B cell (primary cell): ENCODE results near the gene TRAF3. TPM values are rescaled to one million over a fixed set of nuclear protein-coding genes. Genes with fewer than 3 reads are reported as not detected.

Experiments
- ATAC-seq: fragments of 200-7000 bp; cut with Tn5 transposase; one replicate; pipeline ENCODE4 v1.10.0; 2021; ENCODE audit warnings: low read depth, mild to moderate bottlenecking, moderate number of reproducible peaks, moderate library complexity
- CTCF ChIA-PET: fragments of 350-600 bp; sonication (Branson Sonifier 250); formaldehyde crosslinking; loops from one replicate; lab custom pipeline; 2021; ENCODE audit warnings: antibody characterized with exemption, inconsistent platforms; lab: Charles Lee
- POLR2A ChIA-PET: fragments of 350-600 bp; sonication (Branson Sonifier 250); formaldehyde crosslinking; loops from one replicate; lab custom pipeline; 2021; ENCODE audit warnings: antibody characterized with exemption; lab: Charles Lee
- DNase-seq: peaks from one replicate; pipeline ENCODE4 v3.0.0; 2013
- H2AFZ ChIP-seq: 2 replicates; pipeline ENCODE4 v1.6.1; 2012; ENCODE audit warnings: mild to moderate bottlenecking, low read depth, low read length; ENCODE audit not compliant: insufficient read depth, poor library complexity, severe bottlenecking
- H3K27ac ChIP-seq, 2 donors: 1 replicate in 1 of 2; 2 replicates in 1 of 2; pipeline ENCODE4 v1.5.1; 2012 to 2013; ENCODE audit warnings: low read length in 2 of 2, mild to moderate bottlenecking in 2 of 2, moderate library complexity in 1 of 2
- H3K27me3 ChIP-seq, 4 experiments: fragments of 200-600 bp in 1 of 4; sonication (generic) in 1 of 4; replicated peaks in 1 of 4; 1 replicate in 2 of 4; 2 replicates in 2 of 4; pipeline versions ENCODE4 v1.6.1 to v1.7.0; 2013 to 2016; ENCODE audit warnings: low read length in 3 of 4, mild to moderate bottlenecking in 2 of 4, mixed read lengths in 1 of 4, moderate library complexity in 1 of 4; ENCODE audit not compliant: insufficient read depth in 4 of 4, control insufficient read depth in 3 of 4; ENCODE audit errors: control extremely low read depth in 1 of 4
- H3K36me3 ChIP-seq, 2 experiments: replicated peaks in 1 of 2; 1 replicate in 1 of 2; 2 replicates in 1 of 2; pipeline versions ENCODE4 v1.6.1 to v1.7.1; 2013; ENCODE audit warnings: low read length in 1 of 2; ENCODE audit not compliant: insufficient read depth in 2 of 2, control insufficient read depth in 1 of 2; ENCODE audit errors: control extremely low read depth in 1 of 2, extremely low read depth in 1 of 2
- H3K4me1 ChIP-seq, 2 donors: fragments of 200-600 bp in 1 of 2; sonication (generic) in 1 of 2; 1 replicate in 1 of 2; 2 replicates in 1 of 2; pipeline versions ENCODE4 v1.5.1 to v1.6.1; 2013 to 2017; ENCODE audit warnings: low read length in 2 of 2; ENCODE audit not compliant: control insufficient read depth in 2 of 2, insufficient read depth in 2 of 2
- H3K4me2 ChIP-seq: replicated peaks from 2 replicates; pipeline ENCODE3; 2012; ENCODE audit warnings: mild to moderate bottlenecking, low read depth, low read length; ENCODE audit not compliant: poor library complexity, severe bottlenecking
- H3K4me3 ChIP-seq, 5 experiments: fragments of 200-600 bp in 1 of 5; sonication (generic) in 1 of 5; 1 replicate in 3 of 5; 2 replicates in 2 of 5; pipeline versions ENCODE4 v1.5.1 to v1.7.0; 2011 to 2016; ENCODE audit warnings: low read length in 4 of 5, mild to moderate bottlenecking in 4 of 5, low read depth in 2 of 5, control low read depth in 1 of 5, moderate library complexity in 1 of 5; ENCODE audit not compliant: insufficient read depth in 1 of 5; ENCODE audit errors: control extremely low read depth in 1 of 5, extremely low read depth in 1 of 5
- H3K79me2 ChIP-seq: fragments of 200-600 bp; sonication (generic); one replicate; pipeline ENCODE4 v1.6.0; 2016; ENCODE audit warnings: low read length; ENCODE audit not compliant: control insufficient read depth, insufficient read depth
- H3K9ac ChIP-seq: fragments of 200-600 bp; sonication (generic); 2 replicates; pipeline ENCODE4 v1.6.1; 2017; ENCODE audit warnings: mild to moderate bottlenecking, low read length, moderate library complexity
- H3K9me3 ChIP-seq, 3 donors: one replicate each; pipeline versions ENCODE4 v1.6.1 to v1.7.1; 2013; ENCODE audit warnings: low read length in 2 of 3; ENCODE audit not compliant: control insufficient read depth in 2 of 3, insufficient read depth in 1 of 3; ENCODE audit errors: control extremely low read depth in 1 of 3
- H4K20me1 ChIP-seq: 2 replicates; pipeline ENCODE4 v1.6.0; 2012; ENCODE audit warnings: mild to moderate bottlenecking, low read length; ENCODE audit not compliant: insufficient read depth, control insufficient read depth, poor library complexity, severe bottlenecking
- H3K27ac Mint-ChIP-seq: one replicate; pipeline ENCODE4 v1.8.0; 2021; ENCODE audit warnings: mixed read lengths
- H3K27me3 Mint-ChIP-seq: one replicate; pipeline ENCODE4 v1.8.0; 2021; ENCODE audit warnings: mixed read lengths
- H3K4me1 Mint-ChIP-seq: one replicate; pipeline ENCODE4 v1.8.0; 2021; ENCODE audit warnings: mixed read lengths
- H3K4me3 Mint-ChIP-seq: one replicate; pipeline ENCODE4 v1.8.0; 2021; ENCODE audit warnings: mixed read lengths
- H3K9me3 Mint-ChIP-seq: one replicate; pipeline ENCODE4 v1.8.0; 2022; ENCODE audit warnings: mixed read lengths; ENCODE audit not compliant: insufficient read depth
- CTCF ChIP-seq: fragments of 200-600 bp; IDR thresholded peaks from one replicate; pipeline ENCODE4 v1.8.0; 2022; ENCODE audit warnings: antibody characterized with exemption, mild to moderate bottlenecking
- EZH2 ChIP-seq: IDR thresholded peaks from 2 replicates; pipeline ENCODE4 v1.6.1; 2012; ENCODE audit warnings: borderline replicate concordance, low read depth, mild to moderate bottlenecking, moderate library complexity, low read length; ENCODE audit not compliant: insufficient read depth, poor library complexity, severe bottlenecking
- WGBS: methylation state at CpG from one replicate; pipeline ENCODE4 v1.1.5; 2013; ENCODE audit warnings: missing lambda C conversion rate; ENCODE audit not compliant: insufficient coverage; 5-methylcytosine and 5-hydroxymethylcytosine counted together
- intact Hi-C: fragments of 100-400 bp; cut with micrococcal nuclease; formaldehyde crosslinking; loops from one replicate; pipeline ENCODE4 v1.10.0; 2022
- polyA plus RNA-seq: library from polyadenylated mRNA; depleted of rRNA; stranded (reverse); fragments of >200 nt; gene quantifications from 2 replicates; pipeline ENCODE4 v1.2.3, GENCODE V29; 2012
- total RNA-seq, 2 donors: library from RNA; stranded (reverse); fragments of 120-200 nt in 1 of 2; gene quantifications; 1 replicate in 1 of 2; 2 replicates in 1 of 2; pipeline versions ENCODE4 v1.2.3 to v1.2.4, GENCODE V29; 2013 to 2022

TRAF3 gene
- total and polyA plus RNA-seq, 2 donors (not counting 1 experiment from before 2014, with no cell fraction given) = 42.8 to 89.8 TPM

DNA sequence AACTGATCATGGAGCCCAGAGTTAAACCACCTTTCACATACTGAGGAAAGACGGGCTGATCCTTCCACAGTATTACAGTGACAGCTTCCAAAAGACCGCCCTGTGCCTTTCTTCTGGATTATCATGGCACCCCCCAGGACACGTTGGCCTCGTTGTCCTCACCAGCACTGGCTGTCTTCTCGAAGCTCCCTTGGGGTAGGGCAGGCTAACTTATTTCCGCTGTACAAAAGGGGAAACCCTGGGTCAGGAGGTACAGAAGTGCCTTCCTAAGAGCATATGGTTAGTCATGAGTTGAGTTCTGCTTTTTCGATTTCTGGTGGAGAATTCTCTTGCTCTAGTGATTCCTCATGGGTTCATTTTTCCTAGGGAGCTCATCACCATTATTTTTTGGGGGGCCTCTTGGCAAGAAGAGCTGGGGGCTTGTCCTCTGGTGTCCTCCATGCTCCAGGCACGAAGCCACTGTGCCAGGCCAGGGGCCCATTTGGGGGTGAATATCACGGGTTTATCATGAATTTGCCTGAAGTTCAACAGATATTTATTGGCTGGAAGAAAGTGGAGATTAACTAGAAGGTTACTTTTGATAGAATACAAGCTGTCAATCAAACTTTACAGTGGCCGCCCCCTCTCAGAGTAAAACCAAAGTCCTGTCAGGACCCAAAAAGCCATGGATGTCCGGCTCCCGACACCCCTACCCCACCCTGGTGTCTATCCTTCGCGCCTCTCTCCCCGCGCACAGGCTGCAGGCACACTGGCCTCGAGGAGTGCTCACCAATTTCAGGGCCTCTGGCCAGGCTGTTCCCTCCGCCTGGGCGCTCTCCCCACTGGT is 8.8 kb upstream of the TRAF3 start:
- no peaks in the 10 kb centered on the region for H3K36me3 ChIP-seq
- peaks cover 0 to 19% (median 0%) of the 10 kb centered on the region in 3 donors for H3K9me3 ChIP-seq
- no peaks in the 10 kb centered on the region for H3K27me3 Mint-ChIP-seq
- H3K27me3 ChIP-seq = no peaks in the 10 kb centered on the region
- peaks cover 68% of the 10 kb centered on the region for H3K4me1 Mint-ChIP-seq
- peak overlapping the region; percentile 56 for H3K4me2 ChIP-seq
- CTCF ChIA-PET = interaction anchor here (0.6 to 1.4 kb wide), 5 partner anchors 8 to 243 kb away, joined by 3 to 7 read pairs (median 3); no protein-coding TSS in a partner anchor
- POLR2A ChIA-PET = interaction anchor here (0.5 to 1.4 kb wide), 4 partner anchors 36 to 310 kb away, joined by 3 to 8 read pairs (median 6); no protein-coding TSS in a partner anchor
- H3K27ac Mint-ChIP-seq = peak overlapping the region; percentile 97
- peak overlapping the region; percentile 98 for H3K27ac ChIP-seq
- DNase-seq (peak; percentile 94), ATAC-seq (peak; percentile 95)
- peaks cover 47 to 71% of the 10 kb centered on the region in 2 donors for H3K4me1 ChIP-seq
- peak overlapping the region; percentile 9 for H2AFZ ChIP-seq
- H3K79me2 ChIP-seq = peaks cover 12% of the 10 kb centered on the region
- no peaks in the 10 kb centered on the region for H4K20me1 ChIP-seq
- TF ChIP-seq EZH2 (no peak), CTCF (no peak)
- WGBS = 66% methylated on average over 15 of the region's 19 CpGs
- H3K4me3 ChIP-seq = peak overlapping the region in 1 of 5 experiments; percentile 10
- H3K9me3 Mint-ChIP-seq = no peaks in the 10 kb centered on the region
- peak overlapping the region; percentile 48 for H3K4me3 Mint-ChIP-seq
- H3K9ac ChIP-seq = peak overlapping the region; percentile 32
- intact Hi-C loops = loop anchor here (1.0 to 5.0 kb wide), 5 partner anchors 9 to 176 kb away; partner anchors contain the start of genes RCOR1 and TRAF3

- H3K4me3 Mint-ChIP-seq = peak overlapping the region; percentile 48
- H3K9me3 Mint-ChIP-seq = no peaks in the 10 kb centered on the region
- Histone ChIP-seq H3K27me3 (no peaks in the 10 kb centered on the region), H3K79me2 (peaks cover 12% of the 10 kb centered on the region), H3K9me3 (peaks cover 0 to 16% (median 0%) of the 10 kb centered on the region in 3 donors), H3K27ac (peak overlapping the region; percentile 98), H3K36me3 (no peaks in the 10 kb centered on the region), H3K9ac (peak overlapping the region; percentile 32), H2AFZ (peak overlapping the region; percentile 9), H3K4me1 (peaks cover 47 to 75% of the 10 kb centered on the region in 2 donors), H4K20me1 (no peaks in the 10 kb centered on the region), H3K4me2 (peak overlapping the region; percentile 56), H3K4me3 (peak overlapping the region in 1 of 5 experiments; percentile 10)
- TF ChIP-seq CTCF (no peak), EZH2 (no peak)
- WGBS = 84% methylated on average over 4 of the region's 4 CpGs
- DNase-seq (no peak), ATAC-seq (no peak)
- H3K27ac Mint-ChIP-seq = peak overlapping the region; percentile 97
- H3K27me3 Mint-ChIP-seq = no peaks in the 10 kb centered on the region
- ChIA-PET POLR2A (interaction anchor here (1.4 kb wide), 1 partner anchor 133 kb away, joined by 6 read pairs; no protein-coding TSS in a partner anchor), CTCF (interaction anchor here (0.6 to 1.3 kb wide), 2 partner anchors 9 to 173 kb away, joined by 3 read pairs; no protein-coding TSS in a partner anchor)
- intact Hi-C loops = loop anchor here (2.0 to 5.0 kb wide), 3 partner anchors 38 to 177 kb away; partner anchors contain the start of gene RCOR1
- H3K4me1 Mint-ChIP-seq = peaks cover 69% of the 10 kb centered on the region
Observed at GRCh38 chr14:102769049-102769327, 8.3 kb upstream of the TRAF3 start.
